IPS-20b (cell line): ENCODE data around the gene LMOD1.

Experiments
- H3K27ac ChIP-seq: one replicate; pipeline ENCODE4 v1.5.1; 2013; ENCODE audit warnings: low read length
- H3K27me3 ChIP-seq: 2 replicates; pipeline ENCODE4 v1.6.1; 2013; ENCODE audit warnings: mild to moderate bottlenecking, low read length, inconsistent platforms; ENCODE audit not compliant: insufficient read depth
- H3K36me3 ChIP-seq: 2 replicates; pipeline ENCODE4 v1.6.1; 2013; ENCODE audit warnings: low read depth, mild to moderate bottlenecking, inconsistent platforms, low read length, moderate library complexity; ENCODE audit not compliant: insufficient read depth
- H3K4me1 ChIP-seq: 2 replicates; pipeline ENCODE4 v1.6.1; 2013; ENCODE audit warnings: mild to moderate bottlenecking, control low read depth, inconsistent platforms, low read length, moderate library complexity; ENCODE audit not compliant: insufficient read depth
- H3K4me3 ChIP-seq: 2 replicates; pipeline ENCODE4 v1.5.1; 2013; ENCODE audit warnings: mild to moderate bottlenecking, low read length, inconsistent platforms
- H3K9ac ChIP-seq: 2 replicates; pipeline ENCODE4 v1.6.1; 2013; ENCODE audit warnings: low read depth, mild to moderate bottlenecking, inconsistent platforms, low read length, moderate library complexity
- H3K9me3 ChIP-seq: 2 replicates; pipeline ENCODE4 v1.6.1; 2013; ENCODE audit warnings: mild to moderate bottlenecking, low read depth, low read length, inconsistent platforms; ENCODE audit not compliant: insufficient read depth

LMOD1 gene

DNA sequence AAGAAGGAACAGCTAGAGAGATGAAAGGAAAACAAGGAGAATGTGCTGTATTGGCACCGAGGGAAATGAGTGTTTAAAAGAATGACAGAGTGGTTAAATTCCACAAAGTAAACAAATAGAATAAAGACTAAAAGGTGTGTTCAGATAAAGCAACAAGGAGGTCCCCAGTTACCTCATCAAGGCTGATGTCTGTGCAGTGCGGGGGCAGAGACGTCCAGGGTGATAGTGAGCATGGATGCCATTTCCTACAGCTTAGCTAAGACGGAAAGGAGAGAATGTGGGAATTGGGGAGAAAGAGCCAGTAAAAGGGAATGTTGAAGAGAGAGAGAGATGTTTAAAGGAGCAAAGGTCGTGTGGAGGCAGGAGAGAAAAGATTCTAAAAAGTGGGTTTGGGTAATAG lies 15.5 kb downstream of the LMOD1 start:
- Histone ChIP-seq H3K9me3 (no peaks in the 10 kb centered on the region), H3K9ac (no peak overlapping the region), H3K27me3 (no peaks in the 10 kb centered on the region), H3K27ac (no peak overlapping the region), H3K4me3 (no peak overlapping the region), H3K4me1 (no peaks in the 10 kb centered on the region), H3K36me3 (no peaks in the 10 kb centered on the region)

DNA sequence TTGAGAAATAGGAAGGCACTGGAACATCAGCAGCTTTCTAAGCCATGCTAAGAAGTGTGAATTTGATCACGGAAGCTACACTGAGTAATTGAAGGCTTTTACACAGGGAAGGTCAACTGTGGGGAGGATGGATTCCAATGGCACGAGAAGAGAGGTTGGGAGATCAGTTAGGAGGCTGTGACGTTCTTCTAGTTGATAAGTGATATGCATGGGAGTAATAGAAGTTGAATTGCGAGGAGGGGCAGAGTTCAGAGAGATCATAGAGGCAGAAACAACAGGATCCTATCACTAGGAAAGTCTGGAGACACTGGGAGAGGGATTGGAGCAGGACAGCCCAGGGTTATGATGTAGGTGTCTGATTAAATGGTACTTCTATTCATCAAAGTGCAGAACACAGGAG lies 16.2 kb downstream of the LMOD1 start:
- H3K9ac ChIP-seq: no peak overlapping the region
- no peak overlapping the region for H3K4me3 ChIP-seq
- no peaks in the 10 kb centered on the region for H3K36me3 ChIP-seq
- H3K9me3 ChIP-seq: no peaks in the 10 kb centered on the region
- H3K27me3 ChIP-seq: no peaks in the 10 kb centered on the region
- no peak overlapping the region for H3K27ac ChIP-seq
- H3K4me1 ChIP-seq: no peaks in the 10 kb centered on the region

DNA sequence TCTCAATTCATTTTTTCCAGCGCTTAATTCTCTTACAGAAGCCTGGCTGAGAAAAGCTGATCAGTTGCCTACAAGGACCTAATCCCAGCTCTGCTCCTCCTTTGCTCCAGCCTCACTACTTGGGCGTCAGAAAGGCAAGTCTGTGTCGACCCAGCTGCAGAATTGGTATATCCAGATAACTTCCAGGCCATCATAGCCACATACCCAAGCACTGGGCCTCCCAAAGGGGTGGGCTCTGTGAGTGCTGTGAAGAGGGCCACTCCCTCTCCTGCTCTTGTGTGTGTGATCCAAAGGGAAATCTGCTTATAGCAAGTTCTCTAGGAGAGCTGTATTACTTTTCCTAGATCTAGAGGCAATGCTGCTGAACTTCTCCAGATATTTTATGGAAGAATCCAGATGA lies 18.1 kb downstream of the LMOD1 start:
- H3K36me3 ChIP-seq: no peaks in the 10 kb centered on the region
- H3K9ac ChIP-seq: no peak overlapping the region
- H3K4me3 ChIP-seq: no peak overlapping the region
- no peaks in the 10 kb centered on the region for H3K9me3 ChIP-seq
- H3K27ac ChIP-seq: no peak overlapping the region
- H3K4me1 ChIP-seq: no peaks in the 10 kb centered on the region
- H3K27me3 ChIP-seq: no peaks in the 10 kb centered on the region

DNA sequence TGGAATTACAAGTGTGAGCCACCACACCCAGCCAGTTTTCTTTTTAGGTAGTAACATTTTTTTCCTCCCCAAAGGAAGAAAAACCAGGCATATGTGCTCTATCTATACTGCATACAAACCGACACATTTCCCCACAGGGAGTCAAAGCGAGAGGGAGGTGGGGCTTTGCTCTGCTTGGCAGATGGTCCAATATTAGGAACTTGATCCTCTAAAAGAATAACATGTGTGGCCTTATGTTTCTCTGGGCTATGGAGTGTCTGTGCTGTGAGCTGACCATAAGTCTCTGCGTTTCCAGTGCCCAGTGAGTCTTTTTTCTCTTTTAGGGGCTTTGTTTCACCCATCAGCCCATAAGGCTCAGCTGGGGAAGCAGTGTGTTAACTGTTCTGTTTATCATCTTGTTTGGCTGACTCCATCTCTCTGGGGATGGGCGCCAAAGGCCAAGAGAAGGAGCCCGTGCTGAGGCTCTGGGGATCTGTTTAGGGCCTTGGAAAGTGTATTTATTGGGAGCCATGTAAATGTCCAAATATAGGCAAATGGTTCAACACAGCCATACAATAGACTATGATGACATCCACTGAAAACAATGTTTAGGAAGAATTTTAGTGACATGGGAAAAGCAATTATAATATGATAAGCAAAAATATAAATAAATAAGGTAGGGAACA lies 20.2 kb downstream of the LMOD1 start:
- Histone ChIP-seq H3K27me3 (no peaks in the 10 kb centered on the region), H3K9ac (no peak overlapping the region), H3K4me3 (no peak overlapping the region), H3K27ac (no peak overlapping the region), H3K36me3 (no peaks in the 10 kb centered on the region), H3K4me1 (no peaks in the 10 kb centered on the region), H3K9me3 (no peaks in the 10 kb centered on the region)

DNA sequence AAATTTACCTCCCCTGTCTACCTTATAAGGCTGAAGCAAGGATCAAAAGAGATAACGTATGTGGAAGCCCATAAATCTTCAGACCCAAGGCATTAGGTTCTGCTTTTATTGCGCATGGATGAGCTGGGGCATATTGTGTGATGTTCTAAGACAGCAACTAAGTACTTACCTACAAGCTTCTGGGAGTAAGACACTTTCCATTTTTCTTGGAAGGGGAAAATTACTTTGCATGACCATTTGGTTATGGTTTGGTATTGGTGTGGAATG lies 21.1 kb downstream of the LMOD1 start:
- no peaks in the 10 kb centered on the region for H3K4me1 ChIP-seq
- H3K9me3 ChIP-seq: no peaks in the 10 kb centered on the region
- H3K27ac ChIP-seq: no peak overlapping the region
- no peaks in the 10 kb centered on the region for H3K36me3 ChIP-seq
- H3K4me3 ChIP-seq: no peak overlapping the region
- H3K27me3 ChIP-seq: no peaks in the 10 kb centered on the region
- H3K9ac ChIP-seq: no peak overlapping the region

DNA sequence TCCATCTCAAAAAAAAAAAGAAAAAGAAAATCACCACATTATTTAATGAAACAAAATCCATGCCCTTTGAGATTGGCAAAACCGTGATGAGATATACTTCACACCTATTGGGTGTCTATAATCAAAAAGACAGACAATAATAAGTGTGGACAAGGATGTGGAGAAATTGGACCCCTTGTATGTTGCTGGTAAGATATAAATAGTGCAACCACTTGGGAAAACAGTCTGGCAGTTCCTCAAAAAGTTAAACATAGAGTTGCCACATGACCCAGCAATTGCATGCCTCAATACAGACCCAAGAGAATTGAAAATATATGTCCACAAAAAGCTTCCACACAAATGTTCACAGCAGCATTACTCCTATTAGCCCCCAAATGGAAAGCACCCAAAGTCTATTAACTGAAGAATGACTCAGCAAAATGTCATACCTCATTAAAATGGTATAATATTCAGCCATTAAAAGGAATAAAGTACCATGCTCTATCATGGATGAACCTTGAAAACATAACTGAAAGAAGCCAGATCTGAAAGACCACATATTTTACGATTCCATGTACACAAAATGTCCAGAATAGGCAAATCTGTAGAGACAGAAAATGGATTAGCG lies 24.3 kb downstream of the LMOD1 start:
- no peaks in the 10 kb centered on the region for H3K36me3 ChIP-seq
- no peak overlapping the region for H3K9ac ChIP-seq
- H3K27me3 ChIP-seq: no peaks in the 10 kb centered on the region

DNA sequence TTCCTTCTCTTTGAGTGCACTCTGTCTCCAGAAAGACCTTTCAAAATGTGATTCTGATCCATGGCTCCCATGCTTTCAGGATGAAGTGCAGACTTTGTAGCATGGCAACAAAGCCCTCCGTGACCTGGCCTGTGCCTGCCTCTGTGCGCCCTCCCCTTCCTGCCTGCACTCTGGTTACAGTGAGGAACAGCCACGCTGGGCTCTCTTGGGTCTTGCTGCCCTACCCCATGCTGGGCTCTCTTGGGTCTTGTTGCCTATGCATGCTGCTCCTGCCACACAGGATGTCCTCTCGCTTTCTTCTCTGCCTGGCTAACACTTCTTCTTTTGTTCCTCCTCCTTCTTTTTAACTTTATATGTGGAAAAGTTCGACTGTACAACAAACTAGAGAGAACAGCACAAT lies 28.0 kb downstream of the LMOD1 start:
- Histone ChIP-seq H3K9ac (no peak overlapping the region), H3K4me3 (no peak overlapping the region), H3K36me3 (no peaks in the 10 kb centered on the region), H3K9me3 (no peaks in the 10 kb centered on the region), H3K27me3 (no peaks in the 10 kb centered on the region), H3K27ac (no peak overlapping the region), H3K4me1 (no peaks in the 10 kb centered on the region)

More for the DNA sequence above, 24.3 kb downstream of the LMOD1 start:
- Histone ChIP-seq H3K27ac (no peak overlapping the region), H3K4me3 (no peak overlapping the region), H3K9me3 (no peaks in the 10 kb centered on the region), H3K4me1 (no peaks in the 10 kb centered on the region)

DNA sequence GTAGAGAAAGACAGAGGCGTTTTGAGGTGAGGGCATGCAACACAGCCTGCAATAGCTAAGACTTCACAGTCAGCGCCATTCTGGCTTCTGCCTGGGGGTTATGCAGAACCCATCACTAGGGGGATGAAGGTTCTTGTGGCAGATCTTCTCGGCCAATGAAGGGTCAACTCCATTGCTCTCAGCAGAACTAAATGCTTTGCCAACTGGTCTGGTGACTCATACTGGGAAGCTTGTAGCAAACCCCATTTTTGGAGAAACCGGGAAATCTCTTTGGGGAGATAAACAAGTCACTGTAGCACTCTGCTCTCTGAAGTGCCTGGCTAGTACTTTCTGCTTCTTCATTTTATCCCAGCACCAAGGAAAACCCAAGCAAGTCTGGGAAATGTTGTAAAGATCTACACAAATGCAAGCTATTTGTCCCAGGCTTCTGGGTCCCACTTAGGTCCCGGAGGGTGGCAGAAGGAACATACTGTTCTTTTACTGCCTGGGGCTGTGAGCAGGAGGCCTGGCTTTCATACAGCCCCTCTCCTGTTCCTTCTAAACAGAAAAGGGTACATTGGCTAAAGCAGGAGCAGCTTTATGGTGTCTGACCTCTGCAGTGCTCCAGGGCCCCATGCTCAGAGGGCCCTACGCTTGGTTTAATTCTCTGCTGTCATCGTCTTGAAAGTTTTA lies 28.9 kb downstream of the LMOD1 start:
- no peaks in the 10 kb centered on the region for H3K36me3 ChIP-seq
- H3K27me3 ChIP-seq: no peaks in the 10 kb centered on the region
- H3K9me3 ChIP-seq: no peaks in the 10 kb centered on the region
- H3K4me1 ChIP-seq: no peaks in the 10 kb centered on the region
- H3K4me3 ChIP-seq: no peak overlapping the region
- no peak overlapping the region for H3K27ac ChIP-seq
- H3K9ac ChIP-seq: no peak overlapping the region

DNA sequence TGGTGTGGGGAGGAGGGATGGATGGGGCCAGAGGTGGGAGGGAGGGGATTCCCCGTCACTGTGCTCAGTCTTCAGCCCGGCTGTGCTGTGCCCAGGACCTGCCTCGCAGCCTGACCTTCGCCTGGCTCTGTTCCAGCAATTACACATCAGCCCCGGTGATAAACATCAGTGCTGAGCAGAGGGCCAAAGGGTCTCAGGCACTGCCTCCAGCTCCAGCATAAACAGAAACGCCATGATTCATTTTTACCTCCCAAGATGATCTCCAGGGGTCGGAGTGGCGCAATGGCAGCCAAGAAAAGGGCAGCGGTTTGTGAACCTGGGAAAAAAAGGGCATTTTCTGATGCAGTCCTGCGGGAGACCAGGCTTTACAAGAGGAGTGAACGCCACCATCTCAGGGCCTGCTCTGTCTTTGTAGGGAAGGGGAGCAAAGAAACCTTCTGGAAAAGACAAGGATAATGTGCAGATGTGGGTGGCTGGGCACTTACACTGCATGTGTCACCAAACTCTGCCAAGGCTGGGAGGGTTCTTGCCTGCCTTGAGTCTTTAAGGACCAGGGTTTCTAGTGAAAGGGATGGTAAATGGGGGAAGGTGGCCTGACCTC lies 29.6 kb downstream of the LMOD1 start:
- Histone ChIP-seq H3K27me3 (no peaks in the 10 kb centered on the region), H3K9me3 (no peaks in the 10 kb centered on the region), H3K27ac (no peak overlapping the region), H3K9ac (no peak overlapping the region), H3K4me3 (no peak overlapping the region), H3K4me1 (peaks cover 6% of the 10 kb centered on the region; the same call in 1 of the 2 replicates), H3K36me3 (no peaks in the 10 kb centered on the region)

DNA sequence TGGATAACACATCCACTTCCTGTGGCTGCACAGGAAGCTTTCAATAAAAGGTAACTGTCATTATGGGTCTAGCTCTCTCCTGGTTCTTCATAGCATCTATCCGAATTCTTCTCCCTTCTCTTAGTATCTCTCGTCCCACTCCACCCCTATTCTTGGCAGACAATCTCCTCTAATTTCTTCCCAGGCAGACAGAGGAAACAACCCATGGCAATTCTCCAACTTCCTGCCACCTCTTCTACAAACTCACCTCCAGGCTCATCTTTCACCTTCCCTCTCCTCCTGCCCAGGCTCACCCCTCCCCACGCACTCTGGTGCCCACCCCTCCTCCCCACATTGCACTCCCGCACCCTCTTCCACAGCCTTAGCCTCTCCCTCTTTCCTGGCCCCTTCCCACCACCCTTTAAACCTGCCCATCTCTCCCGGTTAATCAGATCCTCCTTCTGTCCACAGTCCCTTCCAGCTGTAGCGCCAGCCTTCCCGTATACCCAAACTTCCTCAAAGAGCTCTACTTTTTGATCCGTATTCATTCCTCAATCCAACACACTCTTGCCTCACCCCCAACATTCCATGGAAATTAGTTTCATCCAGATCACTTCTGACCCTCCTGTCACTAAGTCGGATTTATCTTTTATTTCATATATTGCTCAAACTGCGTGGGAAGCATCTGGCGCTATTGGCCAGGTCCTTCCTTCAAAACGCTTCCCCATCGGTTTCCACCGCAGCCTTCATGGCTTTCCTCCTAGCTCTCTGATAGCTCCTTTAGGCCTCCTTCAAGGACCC lies 31.7 kb downstream of the LMOD1 start:
- Histone ChIP-seq H3K9ac (no peak overlapping the region), H3K27me3 (no peaks in the 10 kb centered on the region), H3K9me3 (no peaks in the 10 kb centered on the region), H3K27ac (no peak overlapping the region), H3K36me3 (no peaks in the 10 kb centered on the region), H3K4me1 (peaks cover 8% of the 10 kb centered on the region; the same call in 1 of the 2 replicates), H3K4me3 (no peak overlapping the region)

DNA sequence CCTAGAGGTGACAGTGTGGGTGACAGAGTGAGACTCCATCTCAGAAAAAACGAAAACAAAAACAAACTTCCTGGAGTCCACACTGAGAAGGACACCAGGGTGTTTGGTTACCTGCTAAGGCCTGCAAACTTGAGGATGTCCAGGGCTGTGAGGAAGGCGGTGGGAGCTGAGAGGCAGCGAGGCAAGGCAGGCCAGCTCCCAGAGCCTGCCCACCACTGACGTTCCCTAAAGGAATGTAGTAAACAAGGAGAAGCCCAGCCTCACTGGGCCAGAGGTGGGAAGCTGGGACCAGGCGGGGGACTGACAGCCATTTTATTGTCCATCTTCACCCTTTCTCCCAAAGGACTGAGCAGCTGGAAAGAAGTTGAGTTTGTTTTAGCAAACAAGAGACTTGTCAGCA lies 33.5 kb downstream of the LMOD1 start:
- Histone ChIP-seq H3K9ac (no peak overlapping the region), H3K9me3 (no peaks in the 10 kb centered on the region)

More for the DNA sequence above, 33.5 kb downstream of the LMOD1 start:
- no peaks in the 10 kb centered on the region for H3K27me3 ChIP-seq
- no peaks in the 10 kb centered on the region for H3K36me3 ChIP-seq
- H3K4me3 ChIP-seq: no peak overlapping the region
- H3K27ac ChIP-seq: no peak overlapping the region
- peaks cover 8% of the 10 kb centered on the region; the same call in 1 of the 2 replicates for H3K4me1 ChIP-seq
